Activated CD4-positive, alpha-beta T cell treated with anti-CD3 and anti-CD28 coated beads, Interleukin-2, Interleukin-6, amounts not matched to agents 100 ng/mL and 50 ng/mL, durations not matched to agents 16 hours and 8 hours (primary cell): ENCODE measurements around the gene MGME1.
"Not testable (repeated sequence)": the region's sequence is repeated elsewhere in the genome, so short reads cannot be mapped to it uniquely, and the experiment has no call there.

Experiments
- DNase-seq: peaks from one replicate; pipeline ENCODE4 v3.0.0-alpha.2; 2020

Gene MGME1

GRCh38 chr20:17941087-17941825, 27.6 kb upstream of the MGME1 start:
- no peak for DNase-seq

GRCh38 chr20:17941826-17942196, 27.0 kb upstream of the MGME1 start:
- no peak for DNase-seq

- DNase-seq = no peak
These were observed 25.5 kb upstream of the MGME1 start for GRCh38 chr20:17943343-17943742.

- DNase-seq = no peak
These were observed 23.9 kb upstream of the MGME1 start for GRCh38 chr20:17944854-17945474.

GRCh38 chr20:17946040-17946439, 22.8 kb upstream of the MGME1 start:
- DNase-seq = no peak

GRCh38 chr20:17946572-17947473, 22.0 kb upstream of the MGME1 start:
- no peak for DNase-seq

- DNase-seq = no peak
These were observed 21.4 kb upstream of the MGME1 start for GRCh38 chr20:17947474-17947815.

- DNase-seq = no peak
These were observed 20.4 kb upstream of the MGME1 start for GRCh38 chr20:17948442-17948841.

GRCh38 chr20:17949899-17950298, 18.9 kb upstream of the MGME1 start:
- DNase-seq = no peak

GRCh38 chr20:17950670-17951069, 18.1 kb upstream of the MGME1 start:
- no peak for DNase-seq

- DNase-seq = no peak
These were observed 17.5 kb upstream of the MGME1 start for GRCh38 chr20:17951323-17951722.

- no peak for DNase-seq
These were observed 15.8 kb upstream of the MGME1 start for GRCh38 chr20:17952692-17953684.

- DNase-seq = no peak
These were observed 14.9 kb upstream of the MGME1 start for GRCh38 chr20:17953935-17954334.

- DNase-seq = no peak
These were observed 13.5 kb upstream of the MGME1 start for GRCh38 chr20:17955302-17955701.

GRCh38 chr20:17956099-17956685, 12.6 kb upstream of the MGME1 start:
- no peak for DNase-seq

- DNase-seq = no peak
These were observed 11.1 kb upstream of the MGME1 start for GRCh38 chr20:17957505-17958363.

GRCh38 chr20:17958373-17959256, 10.2 kb upstream of the MGME1 start:
- no peak for DNase-seq

GRCh38 chr20:17959257-17959627, 9.6 kb upstream of the MGME1 start:
- no peak for DNase-seq

GRCh38 chr20:17960400-17960885, 8.4 kb upstream of the MGME1 start:
- not testable (repeated sequence) for DNase-seq
